HL-60 (cell line): ENCODE results near the gene CALR3.

Experiments
- GABPA ChIP-seq: IDR thresholded peaks from 2 replicates; pipeline ENCODE4 v1.6.1; 2012; ENCODE audit warnings: low read depth
- POLR2AphosphoS5 ChIP-seq: IDR thresholded peaks from 2 replicates; pipeline ENCODE4 v1.6.1; 2012; ENCODE audit warnings: low read depth
- SPI1 ChIP-seq: IDR thresholded peaks from 2 replicates; pipeline ENCODE4 v1.6.1; 2012; ENCODE audit warnings: low read depth, mild to moderate bottlenecking, borderline replicate concordance
- TF ChIP-seq, protein P1 (sequence below): IDR thresholded peaks from one replicate; pipeline ENCODE4 v1.5.1; 2011; ENCODE audit warnings: low read length, control low read depth, inconsistent platforms; ENCODE audit not compliant: insufficient read depth
- TF ChIP-seq, protein P2 (sequence below): IDR thresholded peaks from 2 replicates; pipeline ENCODE4 v1.6.1; 2012; ENCODE audit warnings: low read depth; ENCODE audit not compliant: insufficient replicate concordance

DNA sequence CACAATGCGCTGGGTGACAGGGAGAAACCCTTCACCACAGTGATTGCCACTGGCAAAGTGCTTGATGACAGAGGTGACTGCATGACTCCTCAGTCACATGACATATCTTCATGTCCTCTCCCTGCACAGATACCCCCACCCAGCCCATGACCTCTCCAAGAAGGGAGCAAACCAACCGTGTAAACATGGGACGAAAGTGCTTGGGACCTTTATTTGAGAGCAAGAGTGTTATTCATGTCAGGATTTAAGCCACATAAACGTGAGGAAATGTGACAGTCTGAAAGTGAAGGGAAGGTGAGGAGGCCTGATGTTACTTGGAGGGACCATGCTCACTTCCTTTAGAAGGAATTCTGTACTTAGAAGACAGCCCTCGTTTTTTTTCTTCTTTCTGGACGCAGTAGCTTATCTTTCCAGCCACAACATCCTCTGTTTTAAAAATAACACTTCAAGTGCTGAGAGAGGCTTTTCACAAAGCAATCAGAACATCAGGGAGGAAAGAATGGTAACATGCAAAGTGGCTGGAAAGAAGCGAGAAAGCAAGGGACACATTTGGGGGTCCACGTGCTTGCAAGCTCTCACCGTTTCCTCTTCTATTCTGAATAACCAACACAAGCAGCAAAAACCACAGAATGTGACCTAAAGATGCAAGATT, 59.8 kb downstream of the CALR3 start:
- TF ChIP-seq, protein P1, sequence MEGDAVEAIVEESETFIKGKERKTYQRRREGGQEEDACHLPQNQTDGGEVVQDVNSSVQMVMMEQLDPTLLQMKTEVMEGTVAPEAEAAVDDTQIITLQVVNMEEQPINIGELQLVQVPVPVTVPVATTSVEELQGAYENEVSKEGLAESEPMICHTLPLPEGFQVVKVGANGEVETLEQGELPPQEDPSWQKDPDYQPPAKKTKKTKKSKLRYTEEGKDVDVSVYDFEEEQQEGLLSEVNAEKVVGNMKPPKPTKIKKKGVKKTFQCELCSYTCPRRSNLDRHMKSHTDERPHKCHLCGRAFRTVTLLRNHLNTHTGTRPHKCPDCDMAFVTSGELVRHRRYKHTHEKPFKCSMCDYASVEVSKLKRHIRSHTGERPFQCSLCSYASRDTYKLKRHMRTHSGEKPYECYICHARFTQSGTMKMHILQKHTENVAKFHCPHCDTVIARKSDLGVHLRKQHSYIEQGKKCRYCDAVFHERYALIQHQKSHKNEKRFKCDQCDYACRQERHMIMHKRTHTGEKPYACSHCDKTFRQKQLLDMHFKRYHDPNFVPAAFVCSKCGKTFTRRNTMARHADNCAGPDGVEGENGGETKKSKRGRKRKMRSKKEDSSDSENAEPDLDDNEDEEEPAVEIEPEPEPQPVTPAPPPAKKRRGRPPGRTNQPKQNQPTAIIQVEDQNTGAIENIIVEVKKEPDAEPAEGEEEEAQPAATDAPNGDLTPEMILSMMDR, result no peak
- TF ChIP-seq POLR2AphosphoS5, result no peak
- no peak for TF ChIP-seq GABPA
- TF ChIP-seq SPI1, result no peak
- TF ChIP-seq, protein P2, sequence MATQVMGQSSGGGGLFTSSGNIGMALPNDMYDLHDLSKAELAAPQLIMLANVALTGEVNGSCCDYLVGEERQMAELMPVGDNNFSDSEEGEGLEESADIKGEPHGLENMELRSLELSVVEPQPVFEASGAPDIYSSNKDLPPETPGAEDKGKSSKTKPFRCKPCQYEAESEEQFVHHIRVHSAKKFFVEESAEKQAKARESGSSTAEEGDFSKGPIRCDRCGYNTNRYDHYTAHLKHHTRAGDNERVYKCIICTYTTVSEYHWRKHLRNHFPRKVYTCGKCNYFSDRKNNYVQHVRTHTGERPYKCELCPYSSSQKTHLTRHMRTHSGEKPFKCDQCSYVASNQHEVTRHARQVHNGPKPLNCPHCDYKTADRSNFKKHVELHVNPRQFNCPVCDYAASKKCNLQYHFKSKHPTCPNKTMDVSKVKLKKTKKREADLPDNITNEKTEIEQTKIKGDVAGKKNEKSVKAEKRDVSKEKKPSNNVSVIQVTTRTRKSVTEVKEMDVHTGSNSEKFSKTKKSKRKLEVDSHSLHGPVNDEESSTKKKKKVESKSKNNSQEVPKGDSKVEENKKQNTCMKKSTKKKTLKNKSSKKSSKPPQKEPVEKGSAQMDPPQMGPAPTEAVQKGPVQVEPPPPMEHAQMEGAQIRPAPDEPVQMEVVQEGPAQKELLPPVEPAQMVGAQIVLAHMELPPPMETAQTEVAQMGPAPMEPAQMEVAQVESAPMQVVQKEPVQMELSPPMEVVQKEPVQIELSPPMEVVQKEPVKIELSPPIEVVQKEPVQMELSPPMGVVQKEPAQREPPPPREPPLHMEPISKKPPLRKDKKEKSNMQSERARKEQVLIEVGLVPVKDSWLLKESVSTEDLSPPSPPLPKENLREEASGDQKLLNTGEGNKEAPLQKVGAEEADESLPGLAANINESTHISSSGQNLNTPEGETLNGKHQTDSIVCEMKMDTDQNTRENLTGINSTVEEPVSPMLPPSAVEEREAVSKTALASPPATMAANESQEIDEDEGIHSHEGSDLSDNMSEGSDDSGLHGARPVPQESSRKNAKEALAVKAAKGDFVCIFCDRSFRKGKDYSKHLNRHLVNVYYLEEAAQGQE, result no peak
